Vagina (tissue), 2 donors: Measurements from ENCODE around the gene DDX3X. TPM values are rescaled to one million over a fixed set of nuclear protein-coding genes. Genes with fewer than 3 reads are reported as not detected.

ENCODE experiments used
- DNase-seq, 2 donors: peaks; one replicate each; pipeline ENCODE4 v3.0.0-alpha.2; 2017; ENCODE audit errors: extremely low spot score in 2 of 2
- H3K27ac ChIP-seq: fragments of 200-600 bp; sonication (generic); one replicate; pipeline ENCODE4 v1.5.1; 2019
- H3K27me3 ChIP-seq: fragments of 200-600 bp; sonication (generic); one replicate; pipeline ENCODE4 v1.5.1; 2019
- H3K36me3 ChIP-seq, 2 donors: fragments of 200-600 bp; sonication (generic); one replicate each; pipeline ENCODE4 v1.5.1; 2017 to 2019
- H3K4me1 ChIP-seq: fragments of 200-600 bp; sonication (generic); one replicate; pipeline ENCODE4 v1.5.1; 2019
- H3K4me3 ChIP-seq, 2 donors: fragments of 200-600 bp; sonication (generic); 1 replicate in 1 of 2; 2 replicates in 1 of 2; pipeline ENCODE4 v1.5.1; 2016 to 2019
- H3K9me3 ChIP-seq: fragments of 200-600 bp; sonication (generic); one replicate; pipeline ENCODE4 v1.5.1; 2019
- CTCF ChIP-seq, 3 experiments: fragments of 450-650 bp in 2 of 3; fragments of 200-600 bp in 1 of 3; sonication (generic) in 1 of 3; IDR thresholded peaks; one replicate each; pipeline ENCODE4 v1.5.1; 2017 to 2019; ENCODE audit warnings: antibody characterized with exemption in 3 of 3, mild to moderate bottlenecking in 2 of 3, moderate library complexity in 2 of 3
- POLR2A ChIP-seq, 2 donors: fragments of 450-650 bp; IDR thresholded peaks; one replicate each; pipeline ENCODE4 v1.6.1; 2017; ENCODE audit warnings: antibody characterized with exemption in 2 of 2, mild to moderate bottlenecking in 2 of 2, moderate library complexity in 2 of 2
- POLR2AphosphoS5 ChIP-seq, 2 donors: sonication (generic); formaldehyde crosslinking; IDR thresholded peaks; one replicate each; pipeline ENCODE4 v1.9.0; 2017; ENCODE audit warnings: antibody characterized with exemption in 2 of 2, mild to moderate bottlenecking in 2 of 2, low read depth in 1 of 2; ENCODE audit not compliant: insufficient read depth in 1 of 2
- intact Hi-C: fragments of 100-400 bp; cut with DNase I; formaldehyde crosslinking; loops from one replicate; pipeline ENCODE4 v1.15.1; 2023
- total RNA-seq: library from RNA; depleted of rRNA; stranded (reverse); fragments of >200 nt; gene quantifications from one replicate; pipeline ENCODE4 v1.2.3, GENCODE V29; 2016

DDX3X gene
- total RNA-seq, 1 donor from 2014 or later, result 202 TPM

GRCh38 chrX:41382714-41383645, 49.0 kb downstream of the DDX3X start:
- no peak for TF ChIP-seq POLR2AphosphoS5 (IDR thresholded peaks at IDR 0.05; ENCODE audit: insufficient read depth in 1 of 2, low read depth in 1 of 2)
- no peak for TF ChIP-seq CTCF (IDR thresholded peaks at IDR 0.05)
- TF ChIP-seq POLR2A (IDR thresholded peaks at IDR 0.05), result no peak
- Histone ChIP-seq H3K9me3 (no peaks in the 10 kb centered on the region), H3K27me3 (no peaks in the 10 kb centered on the region), H3K4me1 (peaks cover 10% of the 10 kb centered on the region), H3K27ac (peak overlapping the region; percentile 55), H3K36me3 (no peaks in the 10 kb centered on the region), H3K4me3 (no peak overlapping the region)
- DNase-seq, result no peak
- intact Hi-C loops, result no loop called here

- Histone ChIP-seq H3K36me3 (no peaks in the 10 kb centered on the region), H3K9me3 (no peaks in the 10 kb centered on the region), H3K27ac (peak overlapping the region; percentile 48), H3K4me3 (no peak overlapping the region), H3K27me3 (no peaks in the 10 kb centered on the region), H3K4me1 (peaks cover 10% of the 10 kb centered on the region)
- no peak for DNase-seq
- intact Hi-C loops, result no loop called here
- TF ChIP-seq CTCF (IDR thresholded peaks at IDR 0.05), result no peak
- no peak for TF ChIP-seq POLR2AphosphoS5 (IDR thresholded peaks at IDR 0.05; ENCODE audit: insufficient read depth in 1 of 2, low read depth in 1 of 2)
- TF ChIP-seq POLR2A (IDR thresholded peaks at IDR 0.05), result no peak
These were observed 50.2 kb downstream of the DDX3X start for GRCh38 chrX:41384051-41384705.

- no peak for TF ChIP-seq POLR2AphosphoS5 (IDR thresholded peaks at IDR 0.05; ENCODE audit: insufficient read depth in 1 of 2, low read depth in 1 of 2)
- no peak for TF ChIP-seq POLR2A (IDR thresholded peaks at IDR 0.05)
- no peak for TF ChIP-seq CTCF (IDR thresholded peaks at IDR 0.05)
- DNase-seq, result no peak
- Histone ChIP-seq H3K4me3 (no peak overlapping the region), H3K27me3 (no peaks in the 10 kb centered on the region), H3K9me3 (no peaks in the 10 kb centered on the region), H3K27ac (no peak overlapping the region), H3K4me1 (peaks cover 10% of the 10 kb centered on the region), H3K36me3 (no peaks in the 10 kb centered on the region)
- intact Hi-C loops, result no loop called here
These were observed 52.4 kb downstream of the DDX3X start for GRCh38 chrX:41386222-41386990.

- H3K36me3 ChIP-seq, result no peaks in the 10 kb centered on the region
- no peak overlapping the region for H3K27ac ChIP-seq
- H3K4me1 ChIP-seq, result peaks cover 2% of the 10 kb centered on the region
- no peak for TF ChIP-seq POLR2AphosphoS5 (IDR thresholded peaks at IDR 0.05; ENCODE audit: insufficient read depth in 1 of 2, low read depth in 1 of 2)
- TF ChIP-seq POLR2A (IDR thresholded peaks at IDR 0.05), result no peak
- TF ChIP-seq CTCF (IDR thresholded peaks at IDR 0.05), result no peak
- DNase-seq, result no peak
- intact Hi-C loops, result no loop called here
- no peaks in the 10 kb centered on the region for H3K9me3 ChIP-seq
- H3K4me3 ChIP-seq, result no peak overlapping the region
- no peaks in the 10 kb centered on the region for H3K27me3 ChIP-seq
These were observed 54.6 kb downstream of the DDX3X start for GRCh38 chrX:41388543-41388942.
